KOPT-K1 (cell line): Measurements from ENCODE around the gene TMED6.

Source experiments
- H3K27ac ChIP-seq: fragments of 200-600 bp; sonication (generic); 2 replicates; pipeline ENCODE4 v1.5.1; 2016; ENCODE audit warnings: antibody characterized with exemption, mild to moderate bottlenecking, low read depth, low read length; ENCODE audit not compliant: poor library complexity, severe bottlenecking
- H3K36me3 ChIP-seq: fragments of 200-600 bp; sonication (generic); 2 replicates; pipeline ENCODE4 v1.5.1; 2017; ENCODE audit warnings: antibody characterized with exemption, mild to moderate bottlenecking, low read length, moderate library complexity; ENCODE audit not compliant: insufficient read depth
- H3K9me3 ChIP-seq: fragments of 200-600 bp; sonication (generic); 2 replicates; pipeline ENCODE4 v1.5.1; 2017; ENCODE audit warnings: antibody characterized with exemption, low read length, mild to moderate bottlenecking; ENCODE audit not compliant: insufficient read depth, poor library complexity, severe bottlenecking

TMED6 gene

DNA sequence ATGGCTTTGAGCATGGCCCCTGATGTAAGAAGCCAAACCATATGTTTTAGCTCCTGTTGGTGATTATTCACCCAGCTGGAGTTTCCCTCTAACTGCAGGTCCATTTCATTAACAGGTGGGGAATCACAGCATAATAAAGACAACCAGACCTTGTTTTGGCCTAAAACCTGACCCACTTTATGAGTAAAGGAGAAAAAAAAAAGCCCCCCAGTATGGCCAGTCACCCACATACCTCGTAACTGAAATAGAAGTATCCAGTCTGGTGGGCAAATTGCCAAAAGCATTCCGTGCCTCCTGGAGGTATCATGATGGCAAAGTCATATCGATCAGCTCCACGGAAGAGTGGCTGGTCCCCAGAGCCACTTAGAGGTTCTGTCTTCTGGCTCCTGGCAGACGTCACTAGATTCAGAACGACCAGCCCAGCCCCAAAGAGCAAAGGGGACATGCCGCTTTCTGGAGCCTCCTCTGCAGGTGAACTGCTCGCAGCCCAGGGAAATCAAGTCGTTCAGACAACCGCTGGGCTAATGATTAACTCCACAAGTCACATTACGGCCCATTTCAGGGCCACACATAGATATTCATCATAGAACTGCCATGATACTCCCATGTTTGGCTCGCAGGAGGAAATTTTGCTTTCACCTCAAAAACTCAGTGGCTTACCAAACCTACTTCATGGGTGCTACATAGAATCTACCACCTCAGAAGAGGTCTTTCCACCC lies at the start of gene TMED6:
TMED6 (minus strand) TSS at position 478 of the 719 bp plus-strand sequence; CDS start at position 445, 33 bp downstream.
- no peaks in the 10 kb centered on the region for H3K9me3 ChIP-seq
- peaks cover 63% of the 10 kb centered on the region for H3K36me3 ChIP-seq
- H3K27ac ChIP-seq: no peak within 1 kb of the TSS

DNA sequence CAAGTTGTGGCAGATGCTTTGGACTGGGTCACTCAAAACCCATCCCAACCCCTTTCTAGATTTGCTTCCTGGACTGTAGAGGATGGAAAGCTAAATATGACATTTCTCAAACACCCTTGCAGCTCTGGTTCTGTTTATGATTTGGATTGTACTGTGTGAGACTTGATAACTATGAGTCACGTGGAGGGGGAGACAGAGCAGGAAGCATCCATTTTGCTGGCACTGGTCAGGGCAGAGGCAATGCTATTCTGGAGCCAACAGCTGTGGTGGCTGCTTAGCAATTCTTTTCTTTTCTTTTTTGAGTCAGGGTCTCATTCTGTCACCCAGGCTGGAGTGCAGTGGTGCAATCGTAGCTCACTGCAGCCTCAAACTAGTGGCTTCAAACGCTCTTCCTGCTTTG lies 47.8 kb upstream of the TMED6 start:
- Histone ChIP-seq H3K9me3 (no peaks in the 10 kb centered on the region), H3K27ac (no peak overlapping the region)

DNA sequence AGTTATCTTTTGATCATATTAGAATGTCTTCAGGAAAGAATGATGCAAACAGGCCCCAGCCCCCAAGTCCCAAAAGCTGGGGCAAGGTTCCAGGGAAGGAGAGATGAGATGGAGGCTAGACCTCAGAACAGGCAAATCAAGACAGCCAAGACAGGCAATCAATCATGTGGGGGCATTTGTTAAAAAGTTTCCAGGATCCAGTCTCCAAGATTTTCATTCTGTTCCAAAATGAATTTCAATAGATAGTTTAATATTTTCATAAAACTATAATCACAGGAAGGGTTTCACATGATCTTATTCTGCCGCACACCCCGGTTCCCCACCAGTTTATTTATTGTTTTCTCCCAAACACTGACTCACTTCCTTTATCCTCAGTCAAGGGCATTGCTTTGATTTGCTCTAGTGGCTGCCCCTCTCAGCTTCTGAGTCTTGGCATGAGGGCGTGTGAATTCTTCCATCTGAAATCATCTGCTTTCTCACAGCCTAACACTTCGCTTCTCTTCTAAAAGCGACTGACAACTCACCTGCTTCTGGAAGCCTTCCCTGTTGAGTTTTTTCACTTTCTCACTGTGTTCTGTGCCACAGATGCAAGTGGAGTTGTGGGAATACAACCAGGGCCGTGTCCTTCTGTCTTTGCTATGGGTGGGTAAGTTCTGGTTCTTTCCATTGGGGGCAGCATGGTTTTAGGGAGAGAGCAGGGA lies 46.4 kb upstream of the TMED6 start:
- no peaks in the 10 kb centered on the region for H3K36me3 ChIP-seq
- H3K9me3 ChIP-seq: no peaks in the 10 kb centered on the region
- H3K27ac ChIP-seq: no peak overlapping the region

More for the DNA sequence above, 47.8 kb upstream of the TMED6 start:
- no peaks in the 10 kb centered on the region for H3K36me3 ChIP-seq

DNA sequence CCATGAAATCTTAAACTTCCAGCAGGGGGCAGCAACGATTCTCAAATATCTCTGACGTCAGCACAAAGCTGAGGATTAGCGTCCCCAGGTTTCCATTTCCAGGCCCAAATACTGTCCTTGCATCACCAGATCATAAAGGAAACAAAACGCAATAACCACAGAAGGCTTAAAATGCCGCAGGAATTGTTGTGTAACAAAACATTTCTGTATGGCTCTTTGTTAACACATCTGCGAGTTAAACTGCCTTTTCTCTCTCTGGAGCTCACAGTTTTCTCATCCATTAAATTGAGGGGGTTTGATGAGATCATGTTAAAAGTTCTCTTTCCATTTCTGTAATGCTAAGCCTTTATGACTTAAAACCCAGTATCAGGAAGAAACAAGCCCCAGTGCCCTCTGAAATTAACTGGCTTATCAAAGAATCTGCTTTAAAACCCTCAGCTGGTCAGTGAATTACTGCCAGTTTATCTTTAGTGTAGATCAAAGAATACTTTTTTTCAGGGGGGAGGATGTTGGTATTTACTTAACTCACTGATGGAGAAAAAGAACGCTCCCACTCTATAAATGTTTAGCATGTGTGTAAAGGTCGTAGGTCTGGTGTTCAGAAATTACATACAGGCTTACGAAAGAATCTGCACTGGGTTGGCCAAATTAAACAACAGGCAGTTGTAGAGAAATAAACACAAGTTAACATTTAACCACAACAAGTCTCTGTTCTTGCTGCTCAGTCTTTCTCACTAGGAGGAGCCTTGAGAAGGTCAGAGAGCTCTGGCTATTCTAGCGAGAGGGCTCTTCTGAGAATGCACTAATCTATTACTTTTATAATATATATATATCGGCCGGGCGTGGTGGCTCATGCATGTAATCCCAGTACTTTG lies 44.8 kb upstream of the TMED6 start:
- peak overlapping the region; percentile 6 for H3K27ac ChIP-seq

DNA sequence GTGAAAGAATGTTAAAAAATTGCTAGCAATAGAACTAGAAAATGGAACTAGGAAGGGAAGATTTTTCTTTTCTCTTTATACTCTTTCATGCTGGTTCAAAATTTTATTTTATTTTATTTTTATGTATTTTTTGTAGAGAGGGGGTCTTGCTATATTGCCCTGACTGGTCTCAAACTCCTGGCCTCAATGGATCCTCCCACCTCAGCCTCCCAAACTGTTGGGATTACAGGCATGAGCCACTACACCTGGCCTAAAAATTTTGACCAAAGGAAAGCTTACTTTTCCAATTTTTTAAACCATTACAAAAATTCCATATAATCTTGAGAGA lies 44.2 kb upstream of the TMED6 start:
- Histone ChIP-seq H3K27ac (no peak overlapping the region), H3K36me3 (no peaks in the 10 kb centered on the region), H3K9me3 (no peaks in the 10 kb centered on the region)

More for the DNA sequence above, 44.8 kb upstream of the TMED6 start:
- Histone ChIP-seq H3K36me3 (no peaks in the 10 kb centered on the region), H3K9me3 (no peaks in the 10 kb centered on the region)

DNA sequence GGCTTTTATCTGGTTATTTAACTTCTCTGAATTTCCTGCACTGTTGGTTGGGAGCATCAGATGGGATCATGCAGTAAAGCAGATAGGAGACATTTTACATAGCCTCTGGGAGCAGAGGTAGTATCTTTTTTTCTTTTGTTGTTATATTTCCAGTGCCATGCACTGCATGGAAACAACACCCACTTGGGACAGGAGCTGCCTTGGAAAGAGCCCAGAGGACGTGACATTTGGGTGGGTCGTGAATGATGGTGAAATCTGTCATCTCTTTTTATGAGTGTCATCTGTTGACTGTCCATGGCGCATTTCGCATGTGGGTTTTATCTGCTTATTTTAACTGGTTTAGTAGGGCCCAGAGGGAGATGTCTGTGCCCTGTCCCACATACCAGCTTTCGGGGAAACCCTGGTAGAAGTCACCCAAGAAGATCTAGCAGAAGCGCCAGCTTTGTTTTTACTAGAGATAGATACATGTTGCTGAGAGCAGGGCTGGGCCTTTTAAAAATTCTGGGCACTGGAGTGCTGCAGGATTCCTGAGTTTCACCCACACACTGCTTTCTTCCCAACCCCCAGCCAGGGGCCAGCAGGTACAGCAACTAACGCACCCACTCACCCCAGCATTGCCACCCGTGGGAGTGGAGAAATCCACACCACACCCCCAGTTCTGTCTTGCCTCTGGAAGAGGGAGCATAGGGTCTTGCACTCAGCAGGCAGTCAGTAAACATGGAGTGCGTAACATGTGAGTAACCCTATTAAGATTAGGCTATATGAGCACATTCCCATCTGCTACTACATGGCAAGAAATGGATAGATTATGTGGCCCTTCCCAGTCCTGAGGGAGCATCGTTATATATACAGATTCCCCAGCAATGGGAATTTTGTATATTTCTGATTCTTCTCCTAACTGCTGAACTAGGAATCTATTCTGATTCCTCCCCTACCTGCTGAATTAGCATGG lies 42.6 kb upstream of the TMED6 start:
- Histone ChIP-seq H3K36me3 (no peaks in the 10 kb centered on the region), H3K27ac (no peak overlapping the region), H3K9me3 (no peaks in the 10 kb centered on the region)

DNA sequence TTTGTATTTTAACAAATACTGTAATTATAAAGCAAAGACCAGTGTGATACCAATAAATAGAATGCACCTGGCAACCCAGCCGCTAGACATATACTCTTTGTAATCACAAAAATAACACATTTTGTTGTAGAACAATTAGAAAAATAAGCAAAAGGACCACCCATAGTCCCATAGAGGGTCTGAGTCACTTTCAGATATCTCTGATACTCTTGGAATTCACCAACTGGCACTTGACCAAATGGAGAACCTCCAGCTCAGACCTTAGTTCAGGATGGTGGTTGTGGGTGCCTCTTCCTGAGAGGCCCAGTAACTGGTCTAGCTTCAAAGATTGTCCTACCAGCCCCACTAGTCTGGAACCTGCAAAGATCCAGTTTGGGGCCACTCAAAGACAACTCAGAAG lies 35.0 kb upstream of the TMED6 start:
- H3K36me3 ChIP-seq: peaks cover 29% of the 10 kb centered on the region
- no peaks in the 10 kb centered on the region for H3K9me3 ChIP-seq
- no peak overlapping the region for H3K27ac ChIP-seq

DNA sequence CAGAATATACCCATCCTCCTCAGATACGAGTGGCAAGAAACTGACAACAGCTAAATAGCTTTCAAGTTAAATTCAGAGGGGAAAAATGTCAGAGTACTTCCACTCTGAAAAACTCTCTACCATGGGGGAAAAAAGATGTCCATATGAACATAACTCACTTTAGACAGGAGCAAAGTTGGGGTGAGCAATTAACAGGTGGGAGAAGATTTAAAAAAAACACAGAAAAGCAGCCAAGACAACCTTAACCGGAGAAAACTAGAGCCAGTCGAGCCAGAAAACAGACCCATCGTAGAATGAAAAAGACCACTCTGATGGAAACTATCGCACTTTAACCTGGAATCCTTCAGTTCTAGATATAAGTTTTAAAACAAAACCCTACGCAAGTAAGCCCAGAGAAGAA lies 33.4 kb upstream of the TMED6 start:
- no peaks in the 10 kb centered on the region for H3K9me3 ChIP-seq
- peaks cover 45% of the 10 kb centered on the region for H3K36me3 ChIP-seq
- peak overlapping the region; percentile 77 for H3K27ac ChIP-seq

DNA sequence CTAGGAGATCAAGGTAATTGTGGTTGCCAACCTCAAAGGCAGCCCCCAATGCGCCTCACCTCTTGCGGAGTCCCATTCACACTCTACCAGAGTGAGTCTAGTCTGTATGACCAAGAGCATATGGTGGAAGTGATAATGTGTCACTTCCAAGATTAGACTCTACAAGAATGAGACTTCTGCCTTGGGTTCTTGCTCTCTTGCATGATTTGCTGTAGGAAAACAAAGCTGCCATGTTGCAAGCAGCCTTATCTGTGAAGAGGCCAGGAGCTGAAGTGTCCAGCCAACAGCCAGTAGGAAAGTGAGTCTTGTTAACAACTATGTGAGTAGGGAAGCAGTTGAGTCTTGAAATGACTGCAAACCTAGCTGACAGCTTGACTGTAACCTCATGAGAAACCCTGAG lies 30.8 kb upstream of the TMED6 start:
- no peaks in the 10 kb centered on the region for H3K9me3 ChIP-seq
- H3K36me3 ChIP-seq: peaks cover 71% of the 10 kb centered on the region
- no peak overlapping the region for H3K27ac ChIP-seq

DNA sequence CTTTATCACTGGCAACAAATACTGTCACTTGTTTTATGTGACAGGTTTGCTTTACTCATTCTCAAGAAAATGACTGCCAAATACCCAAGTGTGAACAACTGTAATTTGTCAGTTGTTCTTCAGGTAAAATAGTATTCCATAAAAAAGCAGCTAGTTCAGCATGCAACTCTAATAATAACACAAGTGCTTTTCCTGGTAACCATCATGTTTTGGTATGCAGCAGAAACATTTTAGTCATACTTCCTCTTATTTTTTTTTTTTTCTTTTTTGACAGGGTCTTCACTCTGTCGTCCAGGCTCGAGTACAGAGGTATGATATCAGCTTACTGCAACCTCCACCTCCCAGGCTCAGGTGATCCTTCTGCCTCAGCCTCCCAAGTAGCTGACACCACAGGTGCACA lies 29.6 kb upstream of the TMED6 start:
- Histone ChIP-seq H3K9me3 (no peaks in the 10 kb centered on the region), H3K36me3 (peaks cover 83% of the 10 kb centered on the region), H3K27ac (no peak overlapping the region)

DNA sequence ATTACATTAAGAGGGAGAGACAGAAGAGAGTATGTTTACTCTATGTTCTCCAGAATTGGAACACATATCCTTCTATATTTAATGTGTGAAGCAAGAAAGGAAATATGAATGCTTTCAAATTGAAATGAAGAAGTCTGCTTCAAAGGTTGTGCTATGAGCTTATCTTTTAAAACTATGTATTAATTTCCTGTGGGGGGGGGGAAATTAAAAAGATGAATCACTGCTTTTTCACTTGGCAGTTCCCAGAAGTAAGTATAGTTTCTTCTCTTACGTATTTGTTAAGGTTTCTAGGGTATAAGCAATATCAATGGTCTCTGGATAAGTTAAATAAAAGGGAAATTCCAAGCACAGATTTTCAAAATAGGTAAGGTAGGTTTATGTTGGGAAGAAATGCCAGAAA lies 27.2 kb upstream of the TMED6 start:
- H3K9me3 ChIP-seq: no peaks in the 10 kb centered on the region
- peaks cover 92% of the 10 kb centered on the region for H3K36me3 ChIP-seq
- no peak overlapping the region for H3K27ac ChIP-seq

DNA sequence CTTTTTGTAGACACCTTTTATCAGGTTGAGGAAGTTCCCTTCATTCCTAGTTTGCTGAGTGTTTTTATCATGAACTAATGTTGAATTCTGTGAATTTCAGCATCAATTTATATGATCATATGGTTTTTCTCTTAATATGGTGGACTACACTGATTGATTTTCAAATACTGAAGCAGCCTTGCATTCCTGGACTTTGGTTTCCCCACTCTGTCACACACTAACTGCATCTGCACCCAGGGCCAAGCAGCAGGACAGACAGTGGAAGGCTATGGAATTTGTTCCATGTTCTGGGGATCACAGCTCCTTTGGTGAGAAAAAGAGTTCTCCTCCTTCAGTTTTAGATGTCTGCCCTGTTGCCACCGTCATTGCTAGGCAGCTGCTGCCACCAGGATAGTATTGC lies 26.4 kb upstream of the TMED6 start:
- Histone ChIP-seq H3K9me3 (no peaks in the 10 kb centered on the region), H3K27ac (no peak overlapping the region), H3K36me3 (peaks cover 91% of the 10 kb centered on the region)

DNA sequence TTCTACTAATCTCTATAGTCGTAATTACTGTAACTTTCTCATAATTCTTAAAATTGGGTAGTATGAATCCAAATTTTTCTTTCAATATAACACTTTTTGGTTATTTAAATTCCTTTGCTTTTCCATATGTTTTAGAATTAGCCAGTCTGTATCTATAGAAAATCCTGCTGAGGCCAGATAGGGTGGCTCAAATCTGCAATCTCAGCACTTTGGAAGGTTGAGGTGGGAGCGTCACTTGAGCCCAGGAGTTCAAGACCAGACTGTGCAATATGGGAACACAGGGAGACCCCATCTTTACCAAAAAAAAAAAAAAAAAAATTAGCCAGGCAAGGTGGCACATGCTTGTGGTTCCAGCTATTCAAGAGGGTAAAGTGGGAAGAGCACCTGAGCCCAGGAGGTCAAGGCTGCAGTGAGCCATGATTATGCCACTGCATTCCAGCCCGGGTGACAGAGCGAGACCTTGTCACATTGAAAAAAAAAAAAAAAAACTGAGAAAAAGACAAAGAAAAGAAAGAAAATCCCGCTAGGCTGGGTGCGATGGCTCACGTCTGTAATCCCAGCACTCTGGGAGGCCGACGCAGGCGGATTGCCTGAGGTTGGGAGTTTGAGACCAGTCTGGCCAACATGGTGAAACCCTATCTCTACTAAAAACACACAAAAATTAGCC lies 24.9 kb upstream of the TMED6 start:
- Histone ChIP-seq H3K36me3 (peaks cover 91% of the 10 kb centered on the region), H3K27ac (no peak overlapping the region), H3K9me3 (no peaks in the 10 kb centered on the region)

DNA sequence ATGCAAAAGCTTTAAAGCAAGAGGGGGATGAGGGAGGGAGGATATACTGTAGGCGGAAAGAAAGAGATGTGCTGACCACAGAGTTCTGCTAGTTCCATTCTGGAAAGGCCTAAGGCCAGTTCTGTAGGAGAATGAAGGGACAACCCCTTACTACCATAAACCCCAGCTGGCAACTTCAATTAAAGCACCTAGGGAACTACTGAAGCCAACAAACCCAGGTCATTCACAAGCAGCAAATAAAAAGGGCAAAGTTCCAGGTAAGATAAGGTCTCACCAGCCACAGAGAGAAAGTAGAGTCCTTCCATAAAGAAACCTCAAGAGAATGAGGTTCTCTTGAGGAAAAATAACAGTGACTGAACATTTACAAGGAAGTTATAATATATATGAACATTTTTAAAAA lies 21.4 kb upstream of the TMED6 start:
- peaks cover 91% of the 10 kb centered on the region for H3K36me3 ChIP-seq
- H3K27ac ChIP-seq: no peak overlapping the region
- H3K9me3 ChIP-seq: no peaks in the 10 kb centered on the region
